Fibroblast of the aortic adventitia (primary cell): ENCODE data around the gene AAGAB. TPM values are rescaled to one million over a fixed set of nuclear protein-coding genes. Genes with fewer than 3 reads are reported as not detected.

ENCODE experiments used
- DNase-seq: peaks from one replicate; pipeline ENCODE4 v3.0.0-alpha.2; 2010; ENCODE audit warnings: low read depth
- H3K4me3 ChIP-seq: 2 replicates; pipeline ENCODE4 v1.5.1; 2011; ENCODE audit warnings: low read depth, mild to moderate bottlenecking, control low read depth, low read length, moderate library complexity
- CTCF ChIP-seq: IDR thresholded peaks from 2 replicates; pipeline ENCODE4 v1.5.1; 2011; ENCODE audit warnings: mild to moderate bottlenecking, low read length, control low read depth, inconsistent platforms; ENCODE audit not compliant: insufficient read depth
- total RNA-seq: library from RNA; depleted of rRNA; stranded (reverse); fragments of >200 nt; gene quantifications from 2 replicates; pipeline ENCODE4 v1.2.3, GENCODE V29; 2012; ENCODE audit warnings: low replicate concordance

The AAGAB gene
- total RNA-seq, 1 donor, result 43.7 TPM

GRCh38 chr15:67281714-67282113, 27.3 kb upstream of the AAGAB start:
- TF ChIP-seq CTCF, result no peak
- H3K4me3 ChIP-seq, result no peak overlapping the region
- DNase-seq, result no peak

GRCh38 chr15:67280217-67280616, 25.8 kb upstream of the AAGAB start:
- no peak for DNase-seq
- H3K4me3 ChIP-seq, result no peak overlapping the region
- no peak for TF ChIP-seq CTCF

DNA sequence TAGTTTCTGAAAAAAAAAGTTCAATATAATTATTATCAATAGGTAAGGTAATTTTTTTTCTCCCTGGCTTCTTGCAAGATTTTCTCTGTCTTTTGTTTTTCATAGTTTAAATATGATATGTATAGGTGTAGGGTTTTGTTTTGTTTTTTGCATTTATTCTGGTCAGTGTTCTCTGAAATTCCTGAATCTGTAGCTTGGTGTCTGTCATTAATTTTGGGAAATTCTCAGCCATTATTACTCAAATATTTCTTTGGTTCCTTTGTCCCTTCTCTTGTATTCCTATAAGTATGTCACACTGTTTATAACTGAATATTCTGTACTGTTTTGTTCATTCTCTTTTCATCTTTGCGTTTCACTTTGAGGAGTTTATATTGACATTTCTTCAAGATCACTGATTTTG, 22.2 kb upstream of the AAGAB start:
- no peak overlapping the region for H3K4me3 ChIP-seq
- no peak for TF ChIP-seq CTCF
- DNase-seq, result no peak

DNA sequence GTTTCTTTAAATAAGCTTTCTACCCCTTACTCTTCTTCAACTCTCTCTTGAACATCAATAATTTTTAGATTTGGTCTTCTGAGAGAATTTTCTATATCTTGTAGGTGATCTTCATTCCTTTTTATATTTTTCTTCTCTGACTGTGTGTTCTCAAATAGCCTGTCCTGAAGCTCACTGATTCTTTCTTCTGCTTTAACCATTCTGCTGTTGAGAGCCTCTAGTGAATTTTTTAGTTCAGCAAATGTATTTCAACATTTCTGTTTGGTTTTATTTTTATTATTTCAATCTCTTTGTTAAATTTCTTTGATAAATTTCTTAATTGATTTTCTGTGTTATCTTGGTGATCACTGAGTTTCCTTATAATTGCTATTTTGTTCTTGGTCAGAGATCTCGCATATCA, 19.8 kb upstream of the AAGAB start:
- DNase-seq, result no peak
- no peak for TF ChIP-seq CTCF
- no peak overlapping the region for H3K4me3 ChIP-seq

DNA sequence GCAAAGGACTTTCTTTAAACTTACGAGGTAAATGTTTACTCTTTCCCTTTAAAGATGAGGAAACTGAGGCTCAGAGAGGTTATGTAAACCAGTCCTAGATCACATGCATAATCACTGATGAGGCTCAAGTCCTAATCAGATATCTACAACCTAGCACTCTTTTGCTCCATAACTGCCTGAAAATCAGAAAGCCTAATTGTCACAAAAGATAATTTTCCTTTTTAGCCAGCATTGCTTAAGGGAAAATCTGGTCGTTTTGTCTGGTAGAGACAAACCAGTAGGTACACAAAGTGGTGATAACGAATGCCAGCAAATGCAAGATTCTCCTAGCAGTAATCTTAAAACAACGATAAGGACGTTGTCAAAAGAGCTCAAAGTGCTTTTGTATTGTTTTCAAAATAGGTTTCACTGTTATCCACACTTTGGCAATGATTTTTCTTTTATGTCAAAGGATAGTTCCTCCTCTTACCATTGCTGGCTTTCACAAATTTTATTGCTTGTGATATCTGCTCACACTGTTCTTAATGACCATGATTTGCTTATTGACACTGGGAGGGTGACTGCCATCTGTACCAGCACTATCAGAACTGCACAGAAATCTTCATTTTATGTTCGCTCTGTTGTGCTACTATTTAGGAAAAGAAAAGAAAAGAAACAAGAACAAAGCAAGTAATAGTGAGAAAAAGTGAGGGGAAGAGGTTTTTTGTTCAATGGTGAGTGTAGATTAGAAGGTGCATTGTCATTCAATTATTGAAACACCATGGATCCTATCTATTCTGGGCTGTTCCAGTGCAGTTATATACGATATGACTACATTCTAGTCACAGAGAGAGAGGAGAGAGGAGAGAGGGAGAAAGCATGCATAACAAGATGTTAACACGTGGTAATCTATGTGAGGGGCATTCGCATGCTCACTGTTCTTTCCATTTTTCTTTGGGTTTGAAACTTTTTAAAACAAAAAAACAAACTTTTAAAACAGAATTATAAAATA, 13.8 kb upstream of the AAGAB start:
- no peak for TF ChIP-seq CTCF
- DNase-seq, result no peak
- H3K4me3 ChIP-seq, result no peak overlapping the region

DNA sequence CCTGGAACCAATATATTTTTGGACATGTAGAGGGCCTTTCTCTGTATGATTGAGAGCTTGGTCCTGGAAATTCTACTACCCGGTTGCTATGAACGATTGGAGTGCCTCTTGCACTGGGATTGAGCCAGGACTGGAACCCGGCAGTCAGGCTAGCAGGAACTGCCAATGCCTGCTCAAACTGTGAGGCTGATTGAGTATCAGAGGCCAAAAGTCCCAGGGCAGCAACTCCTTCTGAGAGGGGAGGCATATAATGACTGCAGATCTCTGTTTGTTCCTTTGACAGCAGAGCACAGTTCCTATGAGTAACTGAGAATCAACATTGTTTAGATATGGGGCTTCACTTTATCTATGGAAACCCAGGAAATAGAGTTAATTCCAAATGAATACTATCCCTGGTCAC, 13.0 kb upstream of the AAGAB start:
- TF ChIP-seq CTCF, result no peak
- DNase-seq, result no peak
- H3K4me3 ChIP-seq, result no peak overlapping the region
